DOHH2 (cell line): ENCODE measurements around the gene COG2.

Experiments
- H3F3A ChIP-seq: fragments of 200-600 bp; sonication (generic), shearing (Covaris generic); 2 replicates; pipeline ENCODE4 v1.6.0; 2016; ENCODE audit warnings: antibody characterized with exemption, mild to moderate bottlenecking; ENCODE audit not compliant: control insufficient read depth, insufficient read depth
- H3K27ac ChIP-seq: fragments of 200-600 bp; sonication (generic); 2 replicates; pipeline ENCODE4 v1.5.1; 2014; ENCODE audit warnings: low read depth, mild to moderate bottlenecking, low read length, moderate library complexity
- H3K27me3 ChIP-seq: fragments of 200-600 bp; sonication (generic); 2 replicates; pipeline ENCODE4 v1.6.1; 2014; ENCODE audit warnings: mild to moderate bottlenecking, low read length, mixed read lengths; ENCODE audit not compliant: control insufficient read depth
- H3K36me3 ChIP-seq: fragments of 200-600 bp; sonication (generic); 2 replicates; pipeline ENCODE4 v1.6.1; 2014; ENCODE audit warnings: mild to moderate bottlenecking, low read length, moderate library complexity, mixed read lengths; ENCODE audit not compliant: control insufficient read depth
- H3K4me1 ChIP-seq: fragments of 200-600 bp; sonication (generic); 2 replicates; pipeline ENCODE4 v1.6.1; 2014; ENCODE audit warnings: mild to moderate bottlenecking, low read length, mixed read lengths; ENCODE audit not compliant: control insufficient read depth
- H3K4me2 ChIP-seq: fragments of 200-600 bp; sonication (generic); 2 replicates; pipeline ENCODE4 v1.6.0; 2014; ENCODE audit warnings: mild to moderate bottlenecking, low read length, moderate library complexity
- H3K4me3 ChIP-seq: fragments of 200-600 bp; sonication (generic); 2 replicates; pipeline ENCODE4 v1.5.1; 2014; ENCODE audit warnings: mild to moderate bottlenecking, low read length, mixed read lengths
- H3K79me2 ChIP-seq: fragments of 200-600 bp; sonication (generic); 2 replicates; pipeline ENCODE4 v1.6.1; 2014; ENCODE audit warnings: mild to moderate bottlenecking, low read length, mixed read lengths; ENCODE audit not compliant: control insufficient read depth
- H3K9me2 ChIP-seq: fragments of 200-600 bp; sonication (generic); replicated peaks from 2 replicates; pipeline ENCODE4 v1.6.1; 2014; ENCODE audit warnings: mild to moderate bottlenecking, low read length, mixed read lengths; ENCODE audit not compliant: control insufficient read depth
- H3K9me3 ChIP-seq: fragments of 200-600 bp; sonication (generic); 2 replicates; pipeline ENCODE4 v1.6.1; 2014; ENCODE audit warnings: antibody characterized with exemption, low read length, mixed read lengths; ENCODE audit not compliant: control insufficient read depth, insufficient read depth
- H4K20me1 ChIP-seq: fragments of 200-600 bp; sonication (generic); 2 replicates; pipeline ENCODE4 v1.6.0; 2014; ENCODE audit warnings: low read depth, mild to moderate bottlenecking, antibody characterized with exemption, low read length, moderate library complexity; ENCODE audit not compliant: control insufficient read depth, insufficient read depth
- EZH2phosphoT487 ChIP-seq: fragments of 200-600 bp; sonication (generic); IDR thresholded peaks from 2 replicates; pipeline ENCODE4 v1.6.1; 2017; ENCODE audit warnings: borderline replicate concordance, mild to moderate bottlenecking, antibody characterized with exemption, low read length, moderate library complexity, mixed read lengths
- TF ChIP-seq, protein P1 (sequence below): fragments of 200-600 bp; sonication (generic); IDR thresholded peaks from one replicate; pipeline ENCODE4 v1.5.1; 2014; ENCODE audit warnings: antibody characterized with exemption, mild to moderate bottlenecking, low read depth, low read length; ENCODE audit not compliant: poor library complexity, severe bottlenecking

COG2 gene

GRCh38 chr1:230703679-230704385 lies 61.6 kb downstream of the COG2 start:
- H3F3A ChIP-seq: no peaks in the 10 kb centered on the region
- no peaks in the 10 kb centered on the region for H3K36me3 ChIP-seq
- H3K27ac ChIP-seq: no peak overlapping the region
- H3K4me1 ChIP-seq: no peaks in the 10 kb centered on the region
- no peaks in the 10 kb centered on the region for H3K27me3 ChIP-seq
- no peaks in the 10 kb centered on the region for H4K20me1 ChIP-seq
- no peaks in the 10 kb centered on the region for H3K79me2 ChIP-seq
- H3K9me3 ChIP-seq: no peaks in the 10 kb centered on the region
- no peak for TF ChIP-seq EZH2phosphoT487
- TF ChIP-seq, protein P1, sequence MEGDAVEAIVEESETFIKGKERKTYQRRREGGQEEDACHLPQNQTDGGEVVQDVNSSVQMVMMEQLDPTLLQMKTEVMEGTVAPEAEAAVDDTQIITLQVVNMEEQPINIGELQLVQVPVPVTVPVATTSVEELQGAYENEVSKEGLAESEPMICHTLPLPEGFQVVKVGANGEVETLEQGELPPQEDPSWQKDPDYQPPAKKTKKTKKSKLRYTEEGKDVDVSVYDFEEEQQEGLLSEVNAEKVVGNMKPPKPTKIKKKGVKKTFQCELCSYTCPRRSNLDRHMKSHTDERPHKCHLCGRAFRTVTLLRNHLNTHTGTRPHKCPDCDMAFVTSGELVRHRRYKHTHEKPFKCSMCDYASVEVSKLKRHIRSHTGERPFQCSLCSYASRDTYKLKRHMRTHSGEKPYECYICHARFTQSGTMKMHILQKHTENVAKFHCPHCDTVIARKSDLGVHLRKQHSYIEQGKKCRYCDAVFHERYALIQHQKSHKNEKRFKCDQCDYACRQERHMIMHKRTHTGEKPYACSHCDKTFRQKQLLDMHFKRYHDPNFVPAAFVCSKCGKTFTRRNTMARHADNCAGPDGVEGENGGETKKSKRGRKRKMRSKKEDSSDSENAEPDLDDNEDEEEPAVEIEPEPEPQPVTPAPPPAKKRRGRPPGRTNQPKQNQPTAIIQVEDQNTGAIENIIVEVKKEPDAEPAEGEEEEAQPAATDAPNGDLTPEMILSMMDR: no peak
- no peak overlapping the region for H3K4me3 ChIP-seq
- no peak overlapping the region for H3K4me2 ChIP-seq
- H3K9me2 ChIP-seq: no peaks in the 10 kb centered on the region

GRCh38 chr1:230704830-230705229 lies 62.5 kb downstream of the COG2 start:
- H4K20me1 ChIP-seq: no peaks in the 10 kb centered on the region
- H3K9me3 ChIP-seq: no peaks in the 10 kb centered on the region
- H3K27ac ChIP-seq: no peak overlapping the region
- no peaks in the 10 kb centered on the region for H3K9me2 ChIP-seq
- no peak overlapping the region for H3K4me3 ChIP-seq
- no peaks in the 10 kb centered on the region for H3K4me1 ChIP-seq
- H3K79me2 ChIP-seq: no peaks in the 10 kb centered on the region
- H3F3A ChIP-seq: no peaks in the 10 kb centered on the region
- H3K27me3 ChIP-seq: no peaks in the 10 kb centered on the region
- no peak overlapping the region for H3K4me2 ChIP-seq
- H3K36me3 ChIP-seq: no peaks in the 10 kb centered on the region
- no peak for TF ChIP-seq EZH2phosphoT487
- TF ChIP-seq, protein P1: no peak

- Histone ChIP-seq H3K27ac (no peak overlapping the region), H3F3A (no peaks in the 10 kb centered on the region), H3K4me2 (no peak overlapping the region), H3K27me3 (no peaks in the 10 kb centered on the region), H3K9me2 (no peaks in the 10 kb centered on the region), H3K4me3 (no peak overlapping the region), H3K4me1 (no peaks in the 10 kb centered on the region), H3K9me3 (no peaks in the 10 kb centered on the region), H3K36me3 (no peaks in the 10 kb centered on the region), H3K79me2 (no peaks in the 10 kb centered on the region), H4K20me1 (no peaks in the 10 kb centered on the region)
- TF ChIP-seq, protein P1: no peak
- TF ChIP-seq EZH2phosphoT487: no peak
These were observed 63.2 kb downstream of the COG2 start for GRCh38 chr1:230705289-230706019.
